Measurements from ENCODE around the gene MAPKAP1. TPM values are rescaled to one million over a fixed set of nuclear protein-coding genes. Genes with fewer than 3 reads are reported as not detected.

Gene MAPKAP1
- total RNA-seq, 2 donors from 2014 or later: 73.4 to 81.5 TPM

DNA sequence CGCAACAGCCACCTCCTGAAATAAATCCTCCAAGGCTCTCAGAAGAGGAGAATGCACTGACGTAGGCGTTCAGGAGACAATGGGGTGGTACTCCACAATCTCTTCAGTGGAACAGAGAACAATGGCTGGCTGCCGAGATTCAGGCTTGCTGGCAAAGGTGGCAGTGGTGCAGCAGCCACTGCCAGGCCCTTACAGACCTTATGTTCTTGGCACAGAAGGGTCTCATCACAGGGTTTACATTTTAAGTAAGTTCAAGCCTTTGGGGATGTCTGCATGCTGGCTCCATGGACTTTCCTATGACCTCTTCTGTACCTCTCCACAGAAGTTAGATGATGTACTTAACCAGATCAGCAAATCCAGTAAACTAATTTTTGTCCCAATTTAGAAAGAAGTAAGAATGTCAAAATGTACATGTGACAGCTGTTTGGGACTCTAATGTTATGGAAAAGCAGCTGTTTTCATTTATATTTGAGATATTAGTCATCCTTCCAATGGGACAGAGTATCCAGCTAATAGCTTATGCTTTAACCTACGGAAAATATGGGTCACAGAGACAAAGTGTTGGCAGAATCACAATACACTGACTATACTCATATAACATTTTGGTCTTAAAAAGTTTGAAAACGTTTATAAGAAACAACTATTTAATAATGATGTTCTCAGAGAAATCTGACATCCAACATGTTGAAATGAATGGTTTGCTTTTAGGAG is 180.9 kb downstream of the MAPKAP1 start:
- H3K27ac ChIP-seq: no peak overlapping the region
- H3K27me3 ChIP-seq (replicated peaks; ENCODE audit: insufficient read depth): no peaks in the 10 kb centered on the region
- no peaks in the 10 kb centered on the region for H3K9me3 ChIP-seq
- no peak overlapping the region for H3K4me3 ChIP-seq
- no peaks in the 10 kb centered on the region for H3K36me3 ChIP-seq
- ATAC-seq (ENCODE audit: insufficient number of reproducible peaks, low FRiP score, low read depth) (no peak), DNase-seq (ENCODE audit: low spot score) (no peak)
- TF ChIP-seq, protein P1, sequence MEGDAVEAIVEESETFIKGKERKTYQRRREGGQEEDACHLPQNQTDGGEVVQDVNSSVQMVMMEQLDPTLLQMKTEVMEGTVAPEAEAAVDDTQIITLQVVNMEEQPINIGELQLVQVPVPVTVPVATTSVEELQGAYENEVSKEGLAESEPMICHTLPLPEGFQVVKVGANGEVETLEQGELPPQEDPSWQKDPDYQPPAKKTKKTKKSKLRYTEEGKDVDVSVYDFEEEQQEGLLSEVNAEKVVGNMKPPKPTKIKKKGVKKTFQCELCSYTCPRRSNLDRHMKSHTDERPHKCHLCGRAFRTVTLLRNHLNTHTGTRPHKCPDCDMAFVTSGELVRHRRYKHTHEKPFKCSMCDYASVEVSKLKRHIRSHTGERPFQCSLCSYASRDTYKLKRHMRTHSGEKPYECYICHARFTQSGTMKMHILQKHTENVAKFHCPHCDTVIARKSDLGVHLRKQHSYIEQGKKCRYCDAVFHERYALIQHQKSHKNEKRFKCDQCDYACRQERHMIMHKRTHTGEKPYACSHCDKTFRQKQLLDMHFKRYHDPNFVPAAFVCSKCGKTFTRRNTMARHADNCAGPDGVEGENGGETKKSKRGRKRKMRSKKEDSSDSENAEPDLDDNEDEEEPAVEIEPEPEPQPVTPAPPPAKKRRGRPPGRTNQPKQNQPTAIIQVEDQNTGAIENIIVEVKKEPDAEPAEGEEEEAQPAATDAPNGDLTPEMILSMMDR (IDR thresholded peaks at IDR 0.05): no peak
- H3K4me1 ChIP-seq (ENCODE audit: control insufficient read depth in 1 of 2, low read depth in 2 of 2): no peaks in the 10 kb centered on the region

DNA sequence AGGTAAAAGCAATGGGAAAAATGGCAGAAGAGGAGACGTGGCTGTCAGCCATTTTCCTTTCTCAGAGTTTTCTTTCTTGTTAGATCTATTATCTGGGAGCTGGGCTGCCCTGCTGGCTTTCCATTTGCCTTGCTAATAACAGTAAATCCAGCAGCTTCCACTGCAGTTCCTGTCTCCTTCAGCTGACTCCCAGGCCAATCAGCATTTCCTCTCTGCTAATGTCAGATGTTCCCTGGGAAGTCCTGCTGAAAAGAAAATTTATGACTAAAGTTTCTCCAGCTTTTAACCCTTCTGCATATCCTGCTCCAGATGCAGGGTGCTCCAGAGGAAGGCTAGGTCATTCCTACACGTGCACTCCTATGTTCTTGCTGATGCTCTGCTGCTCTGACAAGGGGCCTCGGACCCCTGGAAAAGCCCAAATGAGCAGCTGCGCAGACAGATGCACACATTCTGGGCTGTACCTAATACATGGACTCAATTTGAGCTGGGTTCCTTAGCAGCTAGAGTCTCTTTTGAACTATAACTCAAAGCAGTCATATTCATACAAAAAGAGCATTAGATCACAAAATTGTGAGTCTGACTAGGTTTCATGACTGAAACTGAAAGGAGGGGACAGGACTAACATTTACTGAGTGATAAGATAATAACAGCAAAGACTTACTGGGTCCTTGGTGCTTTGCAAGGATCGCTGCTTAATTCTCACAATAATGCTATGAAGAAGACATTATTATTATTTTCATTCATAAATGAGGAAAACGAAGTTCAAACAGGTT is 182.2 kb downstream of the MAPKAP1 start:
- TF ChIP-seq, protein P1 (IDR thresholded peaks at IDR 0.05): no peak
- no peaks in the 10 kb centered on the region for H3K27me3 ChIP-seq (replicated peaks; ENCODE audit: insufficient read depth)
- no peaks in the 10 kb centered on the region for H3K9me3 ChIP-seq
- no peaks in the 10 kb centered on the region for H3K4me1 ChIP-seq (ENCODE audit: control insufficient read depth in 1 of 2, low read depth in 2 of 2)
- H3K27ac ChIP-seq: no peak overlapping the region
- DNase-seq (ENCODE audit: low spot score): no peak
- no peak for ATAC-seq (ENCODE audit: insufficient number of reproducible peaks, low FRiP score, low read depth)
- H3K36me3 ChIP-seq: no peaks in the 10 kb centered on the region
- H3K4me3 ChIP-seq: no peak overlapping the region

DNA sequence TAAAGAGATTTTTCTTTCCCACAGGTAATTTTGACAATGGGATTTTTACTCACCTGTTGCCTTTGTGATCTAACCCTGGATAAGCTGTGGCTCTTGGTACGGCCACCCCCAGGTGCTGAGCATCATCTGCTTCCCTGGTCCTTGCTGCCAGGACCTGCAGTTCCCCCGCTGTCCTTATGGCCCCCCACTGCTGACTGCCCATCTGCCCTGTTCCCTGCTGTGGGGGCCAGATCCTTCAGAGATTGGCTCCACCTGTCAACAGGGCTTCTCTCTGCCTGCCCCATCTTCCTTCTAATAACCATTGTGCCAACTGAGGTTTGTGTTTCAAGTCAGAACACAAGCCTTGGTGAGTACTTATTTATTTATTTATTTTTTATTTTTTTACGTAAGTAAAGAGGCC is 183.3 kb downstream of the MAPKAP1 start:
- ATAC-seq (ENCODE audit: insufficient number of reproducible peaks, low FRiP score, low read depth) (no peak), DNase-seq (ENCODE audit: low spot score) (no peak)
- Histone ChIP-seq H3K36me3 (no peaks in the 10 kb centered on the region), H3K4me3 (no peak overlapping the region), H3K4me1 (ENCODE audit: control insufficient read depth in 1 of 2, low read depth in 2 of 2) (no peaks in the 10 kb centered on the region), H3K9me3 (no peaks in the 10 kb centered on the region), H3K27ac (no peak overlapping the region), H3K27me3 (replicated peaks; ENCODE audit: insufficient read depth) (no peaks in the 10 kb centered on the region)
- TF ChIP-seq, protein P1 (IDR thresholded peaks at IDR 0.05): no peak

DNA sequence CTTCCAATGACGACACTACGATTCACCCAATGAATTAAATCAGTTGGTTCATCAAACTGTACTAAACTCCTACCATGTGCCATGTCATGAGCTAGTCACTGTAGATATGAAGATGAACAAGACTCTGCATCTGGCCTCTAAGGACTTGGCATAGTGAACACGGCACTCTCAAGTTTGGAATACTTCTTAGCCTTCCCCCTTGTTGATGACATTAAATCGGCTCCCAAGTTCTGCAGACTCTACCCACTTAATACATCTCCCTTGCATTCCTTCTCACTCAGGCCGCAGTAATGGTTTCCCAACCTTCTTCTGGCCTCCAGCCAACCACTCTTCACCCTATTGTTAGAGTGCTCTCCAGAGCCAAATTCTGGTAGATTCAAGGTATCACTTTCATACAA is 184.7 kb downstream of the MAPKAP1 start:
- DNase-seq (ENCODE audit: low spot score): no peak
- no peaks in the 10 kb centered on the region for H3K27me3 ChIP-seq (replicated peaks; ENCODE audit: insufficient read depth)
- H3K27ac ChIP-seq: no peak overlapping the region
- TF ChIP-seq, protein P1 (IDR thresholded peaks at IDR 0.05): no peak
- H3K36me3 ChIP-seq: no peaks in the 10 kb centered on the region
- no peaks in the 10 kb centered on the region for H3K9me3 ChIP-seq
- H3K4me3 ChIP-seq: no peak overlapping the region
- ATAC-seq (ENCODE audit: insufficient number of reproducible peaks, low FRiP score, low read depth): no peak
- no peaks in the 10 kb centered on the region for H3K4me1 ChIP-seq (ENCODE audit: control insufficient read depth in 1 of 2, low read depth in 2 of 2)

DNA sequence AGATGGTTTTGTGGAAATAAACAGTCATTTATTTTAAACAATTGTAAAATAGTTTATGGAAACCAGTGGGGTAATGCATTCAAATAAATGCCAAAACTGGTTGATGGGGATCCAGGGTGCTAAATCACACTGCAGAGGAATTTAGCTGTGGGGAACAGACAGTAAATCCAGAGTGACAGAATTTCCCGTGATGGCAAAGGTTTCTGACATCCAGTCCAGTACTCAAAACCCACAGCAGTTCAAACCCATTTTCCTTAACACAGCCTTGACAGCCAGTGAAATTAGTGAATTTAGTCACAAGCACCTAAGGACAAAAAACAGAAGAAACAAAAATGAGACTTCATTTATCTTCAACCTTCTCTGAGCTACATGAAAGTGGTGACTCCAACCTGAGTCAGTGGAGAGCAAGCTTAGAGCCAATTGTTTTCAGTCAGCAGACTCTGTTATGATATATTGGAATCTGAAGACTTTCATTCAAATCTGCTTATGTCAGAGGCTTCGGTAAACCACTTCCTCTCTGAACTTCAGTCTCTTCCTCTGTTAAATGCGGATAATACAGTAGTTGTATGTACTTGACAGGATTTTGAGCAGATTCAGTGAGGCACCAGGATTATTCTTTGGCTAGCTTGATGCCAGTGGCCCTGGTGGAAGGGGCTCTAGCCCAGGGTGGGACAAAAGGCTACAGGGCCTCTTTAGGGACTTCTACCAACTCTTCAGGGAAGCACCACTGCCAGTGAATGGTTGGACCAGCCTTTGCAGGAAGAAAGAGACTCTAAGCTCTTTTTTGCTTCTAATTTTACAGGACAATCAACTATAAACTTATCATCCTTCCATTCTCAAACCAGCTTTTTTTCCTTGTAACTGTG is 185.3 kb downstream of the MAPKAP1 start:
- no peak for ATAC-seq (ENCODE audit: insufficient number of reproducible peaks, low FRiP score, low read depth)
- H3K4me3 ChIP-seq: no peak overlapping the region
- no peaks in the 10 kb centered on the region for H3K36me3 ChIP-seq
- TF ChIP-seq, protein P1 (IDR thresholded peaks at IDR 0.05): no peak
- H3K9me3 ChIP-seq: no peaks in the 10 kb centered on the region
- no peak for DNase-seq (ENCODE audit: low spot score)
- no peaks in the 10 kb centered on the region for H3K27me3 ChIP-seq (replicated peaks; ENCODE audit: insufficient read depth)
- H3K27ac ChIP-seq: no peak overlapping the region
- no peaks in the 10 kb centered on the region for H3K4me1 ChIP-seq (ENCODE audit: control insufficient read depth in 1 of 2, low read depth in 2 of 2)

All from thoracic aorta (tissue), 2 donors.